HG03342 (cell line): ENCODE measurements around the gene CRHR1.

Experiments used
- ATAC-seq: cut with Tn5 transposase; IDR thresholded peaks from one replicate; pipeline ENCODE4 v1.9.1; 2021; ENCODE audit warnings: mild to moderate bottlenecking, moderate library complexity; ENCODE audit not compliant: unreplicated experiment

The CRHR1 gene

DNA sequence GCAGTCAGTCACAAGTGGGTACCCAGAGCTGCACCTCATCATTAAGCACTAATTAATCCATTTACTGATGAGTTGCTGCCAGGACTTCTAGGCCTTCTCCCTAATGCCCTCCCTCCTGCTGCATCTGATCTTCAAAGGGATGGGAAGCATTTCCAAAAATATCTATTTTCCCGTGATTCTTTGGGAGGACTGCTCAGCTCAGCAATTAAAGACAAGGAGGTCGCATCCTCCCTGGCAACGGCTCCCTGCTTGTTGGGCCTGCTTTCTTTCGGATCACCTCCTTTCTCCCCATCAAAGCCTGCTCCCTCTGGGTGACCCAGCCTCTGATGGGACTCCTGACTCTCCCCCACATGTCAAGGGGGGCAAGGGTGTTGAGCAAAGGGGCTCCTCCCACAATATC lies 34.6 kb downstream of the CRHR1 start:
- ATAC-seq, result no peak

DNA sequence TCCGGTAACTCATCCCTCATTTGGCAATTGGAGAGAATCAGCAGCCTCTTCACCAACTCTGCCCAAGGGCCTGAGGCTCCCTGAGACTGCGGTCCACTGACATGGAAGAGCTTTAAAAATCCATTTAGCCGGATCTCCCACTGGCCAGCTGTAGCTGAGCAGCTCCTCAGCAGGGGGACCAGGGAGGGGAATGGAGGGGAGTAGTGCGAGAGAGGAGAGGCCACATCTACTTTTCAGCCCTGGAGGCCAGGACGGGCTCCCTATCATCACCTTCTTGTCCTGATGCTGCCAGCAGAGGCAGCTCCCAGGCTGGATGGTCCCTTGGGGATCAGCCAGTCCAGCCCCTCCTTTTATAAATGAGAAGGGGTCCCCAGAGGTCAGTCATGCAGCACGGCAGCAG lies 35.5 kb downstream of the CRHR1 start:
- ATAC-seq, result no peak

- no peak for ATAC-seq
Measured at GRCh38 chr17:45820052-45820780, 36.1 kb downstream of the CRHR1 start.

DNA sequence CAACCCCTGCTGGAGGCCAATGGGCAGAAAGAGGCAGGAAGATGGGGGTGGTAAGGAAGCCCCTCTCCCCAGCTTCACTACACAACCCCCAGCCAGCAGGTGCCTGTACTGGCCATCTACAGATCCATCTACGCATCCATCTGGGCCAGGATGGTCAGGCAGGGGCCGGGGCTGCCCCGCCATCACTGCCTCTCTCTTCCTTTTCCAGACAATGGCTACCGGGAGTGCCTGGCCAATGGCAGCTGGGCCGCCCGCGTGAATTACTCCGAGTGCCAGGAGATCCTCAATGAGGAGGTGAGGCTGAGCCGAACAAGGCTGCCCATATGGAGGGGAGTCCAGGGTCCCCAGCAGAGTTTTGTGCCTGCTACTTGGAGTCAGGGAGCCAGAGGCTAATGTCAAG lies 37.0 kb downstream of the CRHR1 start:
- ATAC-seq, result no peak

DNA sequence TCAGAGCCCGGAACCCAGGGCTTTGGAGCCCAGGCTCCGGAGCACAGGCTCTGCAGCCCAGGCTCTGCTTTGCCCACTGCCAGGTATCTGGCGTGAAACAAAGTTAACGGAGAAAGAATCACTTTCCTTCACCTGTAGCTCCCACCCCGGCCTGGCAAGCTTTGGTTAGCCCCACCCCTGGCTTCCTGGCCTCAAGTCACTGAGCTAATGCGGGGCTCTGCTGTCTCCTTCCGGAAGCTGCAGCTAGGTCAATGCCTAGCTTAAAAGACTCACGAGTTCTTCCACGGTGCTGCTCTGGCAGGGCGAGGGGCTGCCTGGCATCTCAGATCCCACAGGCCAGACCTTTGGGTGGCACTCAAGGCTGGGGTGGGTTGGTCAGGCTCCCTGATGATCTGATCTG lies 39.5 kb downstream of the CRHR1 start:
- ATAC-seq, result no peak

DNA sequence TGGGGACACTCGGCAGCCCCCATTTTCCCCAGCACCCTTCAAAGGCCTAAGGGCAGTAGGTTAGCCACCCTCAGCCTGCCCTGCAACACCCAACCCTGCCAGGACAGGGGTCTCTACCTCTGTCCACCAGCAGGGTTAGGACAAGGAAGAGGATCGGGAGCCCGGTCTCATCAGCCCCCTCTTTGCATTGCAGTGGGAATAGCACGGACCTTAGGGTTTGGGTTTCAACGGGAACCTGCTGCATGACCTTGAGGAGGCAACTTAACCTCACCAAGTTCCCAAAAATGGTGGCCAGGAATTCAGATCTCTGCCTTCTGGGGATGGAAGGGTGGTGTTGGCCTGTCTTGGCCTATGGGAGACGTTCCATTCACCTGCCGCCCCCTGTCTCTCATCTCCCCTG lies 40.4 kb downstream of the CRHR1 start:
- ATAC-seq, result no peak

DNA sequence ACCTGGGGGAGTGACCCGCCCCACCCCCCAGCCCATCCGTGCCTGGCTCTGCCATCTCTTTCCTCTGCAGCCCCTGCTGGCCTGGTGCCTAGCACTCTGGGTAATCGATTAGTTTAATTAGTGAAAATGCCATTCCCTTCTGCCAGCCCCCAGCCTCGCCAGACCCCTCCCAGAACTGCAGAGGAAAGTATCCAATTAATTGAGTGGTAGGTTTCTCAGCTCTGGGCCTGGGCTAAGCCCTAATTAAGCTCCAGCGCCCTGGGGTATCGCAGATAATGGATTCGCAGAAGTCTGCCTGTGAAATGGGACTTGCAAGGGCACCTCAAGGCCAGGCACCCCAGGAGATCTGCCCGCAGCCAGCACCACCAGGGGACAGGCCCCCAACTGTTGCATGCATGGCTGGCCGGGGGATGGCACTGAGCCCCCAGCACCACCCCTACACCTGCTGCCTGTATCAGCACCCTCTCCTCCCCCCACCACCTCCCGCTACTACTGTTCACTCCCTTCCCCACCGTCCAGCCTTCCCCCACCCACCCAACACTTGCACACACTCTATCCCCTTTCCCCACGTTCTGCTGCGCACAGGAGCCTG lies 40.9 kb downstream of the CRHR1 start:
- ATAC-seq, result no peak

DNA sequence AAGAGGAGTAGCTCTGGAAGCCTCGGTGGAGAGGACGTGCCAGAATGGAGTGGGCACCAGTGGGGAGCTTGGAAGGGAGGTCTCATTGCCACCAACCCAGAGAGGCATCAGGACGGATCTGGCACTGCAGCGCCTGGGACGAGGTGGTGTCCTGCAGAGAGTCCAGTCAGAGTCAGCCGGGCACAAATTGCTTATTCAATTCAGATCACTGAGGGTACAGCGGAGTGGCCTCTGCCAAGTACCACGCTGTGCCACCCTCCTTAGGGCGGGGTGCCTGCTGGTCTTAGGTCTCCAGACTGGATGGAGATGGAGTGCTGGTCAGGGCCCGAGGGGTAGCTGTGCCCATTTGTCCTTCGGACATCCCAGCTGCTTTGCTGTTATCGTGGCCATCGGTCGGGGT lies 41.7 kb downstream of the CRHR1 start:
- no peak for ATAC-seq

GRCh38 chr17:45826919-45827588 lies 42.9 kb downstream of the CRHR1 start:
- no peak for ATAC-seq

DNA sequence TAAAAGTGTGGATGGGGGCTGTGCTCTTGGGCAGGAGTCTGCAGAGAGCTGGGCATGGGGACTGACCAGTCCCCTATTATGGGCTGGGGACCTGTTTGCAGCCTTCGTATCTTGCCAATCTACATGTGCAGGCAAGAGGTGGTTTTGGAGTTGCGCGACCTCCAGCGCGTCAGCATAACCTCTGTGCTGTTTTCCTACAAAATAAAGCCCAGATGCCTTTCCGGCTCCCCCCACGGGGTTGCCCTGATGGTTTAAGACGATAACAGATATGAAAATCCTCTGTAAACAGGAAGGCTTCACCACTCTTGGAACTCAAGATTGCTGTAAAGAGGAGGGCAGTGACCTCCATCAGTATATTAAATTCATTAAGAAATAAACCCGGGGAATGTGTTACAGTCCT lies 44.1 kb downstream of the CRHR1 start:
- no peak for ATAC-seq

GRCh38 chr17:45828582-45829133 lies 44.5 kb downstream of the CRHR1 start:
- no peak for ATAC-seq

DNA sequence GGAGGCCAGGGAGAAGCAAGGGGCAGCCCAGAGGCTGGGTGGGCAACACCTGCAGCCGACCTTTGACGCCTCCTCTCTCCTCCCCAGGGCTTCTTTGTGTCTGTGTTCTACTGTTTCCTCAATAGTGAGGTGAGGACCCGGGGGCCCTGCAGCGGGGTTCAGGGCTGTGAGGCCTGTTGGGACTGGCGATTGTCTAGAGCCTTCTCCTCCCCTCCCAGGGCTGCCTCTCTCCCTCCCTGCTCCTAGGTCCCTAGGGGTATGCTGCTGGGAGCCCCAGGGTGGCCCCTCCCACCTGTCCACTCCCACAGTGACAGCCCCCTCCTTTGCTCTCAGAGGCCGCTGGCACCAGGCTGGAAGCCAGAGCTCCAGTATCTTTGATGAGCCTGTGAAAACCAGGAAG lies 49.8 kb downstream of the CRHR1 start:
- no peak for ATAC-seq

GRCh38 chr17:45834471-45835396 lies 50.6 kb downstream of the CRHR1 start:
- no peak for ATAC-seq

DNA sequence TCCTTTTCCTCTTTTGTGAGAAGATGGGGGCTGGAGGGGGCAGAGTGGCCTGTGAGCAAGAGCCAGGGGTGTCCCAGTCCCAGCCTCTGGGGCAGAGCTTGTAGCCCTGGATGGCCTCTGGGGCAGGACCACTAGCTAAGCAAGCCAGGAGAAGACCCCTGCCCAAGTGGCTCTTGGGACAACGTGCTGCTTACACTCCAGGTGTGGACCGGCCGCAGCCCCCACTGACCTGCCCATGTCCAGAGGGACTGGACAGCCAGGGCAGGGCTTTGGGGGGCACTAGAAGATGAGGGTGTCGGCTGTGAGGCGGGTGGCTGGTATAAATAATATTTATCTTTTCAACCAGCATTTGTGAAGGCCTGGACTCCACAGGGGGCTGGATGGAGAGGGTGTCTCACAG lies 51.4 kb downstream of the CRHR1 start:
- ATAC-seq, result no peak

DNA sequence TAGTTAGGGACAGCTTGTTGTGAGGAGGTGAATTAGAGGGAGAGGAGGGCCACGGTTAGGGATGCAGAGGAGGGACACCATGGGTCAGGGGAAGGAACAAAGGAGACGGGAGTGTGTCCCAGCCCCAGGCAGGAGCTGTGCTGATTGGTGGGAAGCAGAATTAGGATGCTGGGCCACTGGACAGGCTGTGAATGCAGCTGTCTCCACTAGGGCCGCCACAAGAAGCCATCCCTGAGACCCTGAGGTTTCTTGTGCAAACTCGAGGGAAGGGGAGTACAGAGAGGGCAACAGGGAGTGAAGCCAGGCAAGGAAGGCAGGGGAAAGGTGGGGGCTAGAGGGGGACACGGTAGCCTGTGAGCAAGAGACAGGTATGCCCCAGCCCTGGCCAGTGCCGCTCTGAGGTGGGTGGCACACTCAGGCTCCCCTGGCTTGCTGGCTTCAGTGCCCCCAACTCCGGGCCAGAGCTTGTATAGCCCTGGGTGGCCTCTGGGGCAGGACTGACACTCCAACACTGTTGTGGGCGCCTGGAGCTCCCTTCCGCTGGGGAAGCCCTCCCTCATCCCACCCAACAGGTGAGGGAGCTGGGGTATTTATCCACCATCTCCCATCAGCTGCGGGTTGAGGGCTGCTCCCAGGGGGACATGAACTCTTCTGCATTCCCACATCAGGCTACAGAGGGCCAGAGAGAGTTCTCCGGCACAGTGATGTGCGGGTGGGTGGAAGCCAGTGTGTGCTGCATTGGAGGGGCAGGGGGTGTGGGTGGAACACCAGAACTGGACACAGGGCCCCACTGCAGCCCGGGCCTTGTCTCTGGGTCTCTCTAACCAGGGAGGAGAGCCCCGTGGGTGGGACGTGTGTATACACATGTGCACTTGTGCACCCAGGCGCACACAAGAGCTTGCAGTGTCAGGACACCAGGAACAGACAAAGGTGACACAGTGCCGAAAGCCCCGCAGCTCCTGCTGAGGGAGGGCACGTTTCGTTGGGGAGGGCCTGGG lies 52.2 kb downstream of the CRHR1 start:
- no peak for ATAC-seq

GRCh38 chr17:45837187-45837586 lies 53.1 kb downstream of the CRHR1 start:
- no peak for ATAC-seq

DNA sequence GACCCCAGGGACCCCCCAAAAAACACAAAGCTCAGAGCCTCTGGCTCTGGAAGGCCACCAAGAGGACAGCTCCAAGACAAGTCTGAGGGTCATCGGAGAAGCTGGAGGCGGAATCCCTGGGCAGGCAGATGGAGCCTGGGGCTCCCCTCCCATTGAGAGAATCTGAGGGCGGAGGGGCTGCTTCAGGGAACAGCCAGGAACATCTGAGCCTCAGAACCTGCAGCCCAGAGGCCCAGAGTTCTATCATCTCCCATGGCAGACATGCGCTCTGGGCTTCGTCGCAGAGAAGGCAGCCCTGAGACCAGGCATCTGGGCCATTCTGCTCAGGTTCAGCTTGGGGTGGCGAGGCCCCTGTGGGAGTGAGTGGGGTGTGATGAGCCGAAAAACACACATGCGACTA lies 53.5 kb downstream of the CRHR1 start:
- no peak for ATAC-seq

- no peak for ATAC-seq
Measured at GRCh38 chr17:45838751-45839295, 54.7 kb downstream of the CRHR1 start.

GRCh38 chr17:45839442-45839841 lies 55.3 kb downstream of the CRHR1 start:
- no peak for ATAC-seq
